DMS153 (cell line): Measurements from ENCODE around the gene PCDHGB5.

ENCODE experiments used
- DNase-seq: peaks from one replicate; lab custom pipeline; 2025; lab: John Stamatoyannopoulos, UW

PCDHGB5 gene

GRCh38 chr5:141441571-141442170, 43.9 kb downstream of the PCDHGB5 start:
- DNase-seq: no peak
